Activated naive CD8-positive, alpha-beta T cell treated with anti-CD3 and anti-CD28 coated beads, Interleukin-2, amount 50 U/mL, for 16 hours (primary cell): ENCODE results near the gene SEC31B.
A peak's percentile ranks its signal among the peaks of the same experiment; 100 is the strongest.

Experiments used
- DNase-seq: peaks from one replicate; pipeline ENCODE4 v3.0.0-alpha.2; 2020; ENCODE audit warnings: low read depth, low spot score

Gene SEC31B

DNA sequence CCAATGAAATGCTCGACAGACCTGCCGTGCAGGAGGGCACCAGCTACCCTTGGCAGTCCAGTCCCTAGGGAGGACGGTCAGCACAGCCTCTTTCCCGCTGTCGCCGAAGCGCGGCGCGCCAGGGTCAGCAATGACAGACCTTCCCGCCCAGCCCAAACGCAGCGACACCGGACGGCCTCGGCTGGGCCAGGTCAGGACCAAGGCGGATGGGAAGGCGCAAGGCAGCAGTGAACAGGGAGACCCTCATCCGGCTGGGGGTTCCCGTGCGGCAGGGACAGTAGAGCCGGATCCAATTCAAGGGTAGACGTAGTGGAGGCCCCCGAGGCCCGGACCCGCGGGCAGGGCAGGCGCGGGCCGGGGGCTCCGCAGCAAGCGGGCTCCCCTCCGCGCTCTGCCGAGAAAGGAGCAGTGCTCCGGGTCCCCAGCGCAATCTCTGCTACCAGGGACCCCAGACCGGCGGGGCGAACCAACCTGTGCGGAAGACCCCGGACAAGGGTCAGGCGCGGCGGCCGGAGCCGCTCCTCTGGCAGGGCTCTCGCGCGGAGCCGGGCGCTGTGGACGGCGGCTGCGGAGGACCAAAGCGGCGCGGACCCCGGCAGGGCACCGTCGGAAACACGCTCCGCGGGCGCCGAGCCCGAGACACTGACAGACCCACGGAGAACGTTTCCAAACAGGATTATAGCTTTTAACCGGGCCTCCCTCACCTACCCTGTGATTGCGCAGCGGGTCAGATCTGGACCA lies at the start of gene SEC31B:
Gene SEC31B, minus strand, starts transcription at position 551 of the 741 bp plus-strand sequence. CDS start 2,909 bp downstream, outside the sequence.
- DNase-seq, result no peak

DNA sequence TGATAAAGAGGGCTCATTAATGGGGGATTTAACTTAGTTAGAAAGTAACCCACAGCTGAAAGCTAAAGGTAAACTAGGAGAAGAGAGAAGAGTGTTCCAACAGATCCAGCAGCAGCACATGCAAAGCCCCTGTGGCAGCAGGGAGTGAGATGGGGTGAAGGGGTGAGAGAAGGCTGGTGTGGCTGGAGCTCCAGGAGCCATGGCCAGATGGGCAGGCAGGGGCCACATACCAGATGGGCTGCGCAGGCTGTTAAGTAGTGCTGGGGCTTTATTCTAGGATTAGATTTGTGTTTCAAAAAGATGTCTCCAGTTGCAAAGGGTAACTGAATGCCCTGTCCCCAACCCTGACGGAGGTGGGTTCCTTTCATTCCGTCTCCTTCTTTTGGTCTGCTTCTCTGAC lies 49.3 kb upstream of the SEC31B start:
- no peak for DNase-seq

GRCh38 chr10:100567826-100568225 lies 48.2 kb upstream of the SEC31B start:
- DNase-seq, result no peak

- DNase-seq, result no peak
Observed at GRCh38 chr10:100567249-100567648, 47.6 kb upstream of the SEC31B start.

- no peak for DNase-seq
Observed at GRCh38 chr10:100566561-100566960, 46.9 kb upstream of the SEC31B start.

DNA sequence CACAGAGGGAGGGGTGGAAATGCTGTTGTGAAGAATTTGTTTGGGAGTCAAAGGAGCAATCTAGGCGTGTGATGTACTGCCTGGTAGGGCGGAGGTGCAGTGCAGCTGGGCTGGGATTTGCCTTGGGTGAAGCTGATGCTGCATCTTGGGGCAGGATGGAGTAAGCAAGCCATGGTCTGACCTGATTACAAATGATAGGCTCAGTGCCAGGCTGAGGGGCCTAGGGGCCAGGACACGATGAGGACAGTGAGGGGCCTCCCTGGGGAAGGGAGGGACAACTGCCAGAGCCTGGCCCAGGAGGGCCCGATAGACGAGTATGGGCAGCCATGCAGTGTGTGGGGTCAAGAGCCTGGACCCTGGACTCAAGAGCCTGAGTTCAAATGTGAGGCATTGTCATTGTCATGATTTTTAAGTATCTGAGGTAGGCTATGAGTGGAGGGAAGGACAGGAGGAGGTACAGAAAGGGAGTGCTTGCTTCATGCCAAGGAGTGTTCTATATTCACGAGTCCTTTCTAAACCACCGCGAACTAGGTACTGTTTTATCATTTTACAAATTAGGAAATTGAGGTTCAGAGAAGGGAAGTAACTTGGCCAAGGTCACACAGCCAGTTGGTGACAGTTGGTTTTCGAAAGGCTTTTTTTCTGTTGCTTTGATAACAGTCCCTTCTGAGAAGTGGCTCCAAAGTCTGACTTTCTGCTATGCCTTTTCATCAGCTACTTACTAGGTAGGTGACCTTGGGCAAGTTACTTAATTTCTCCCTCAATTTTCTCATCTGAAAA lies 45.7 kb upstream of the SEC31B start:
- no peak for DNase-seq

DNA sequence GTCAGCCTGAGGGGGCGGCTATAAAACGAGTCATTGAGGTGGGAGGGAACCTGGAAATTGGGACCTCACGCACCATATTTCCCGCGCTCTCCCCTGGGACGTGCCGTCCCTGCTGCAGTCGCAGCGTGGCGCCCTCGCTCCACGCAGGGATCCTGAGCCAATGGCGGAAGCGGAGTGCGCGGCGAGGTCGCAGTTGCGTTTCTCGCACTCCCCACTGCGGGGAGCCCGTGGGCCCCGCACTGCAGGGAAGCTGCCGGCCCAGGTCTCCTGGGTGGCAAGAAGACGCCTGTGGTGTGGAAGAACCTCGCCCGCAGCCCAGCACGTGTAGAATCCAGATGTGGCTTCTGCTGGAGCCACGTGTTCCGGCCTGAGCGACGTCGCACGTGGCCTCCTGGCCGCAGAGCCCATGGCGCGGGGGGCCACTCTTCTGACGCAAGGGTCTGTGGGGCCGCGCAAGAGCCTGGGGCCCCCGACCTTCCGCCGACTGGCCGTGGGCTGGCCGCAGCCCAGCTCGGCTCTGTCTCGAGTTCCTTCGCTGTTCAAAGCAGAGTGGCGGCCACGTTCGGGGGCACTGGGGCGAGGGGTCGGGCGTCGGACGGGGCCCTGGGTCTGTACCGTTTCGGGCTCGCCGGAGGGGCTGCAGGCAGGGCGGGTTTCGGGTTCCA lies 42.5 kb upstream of the SEC31B start:
- DNase-seq, result peak; percentile 54

DNA sequence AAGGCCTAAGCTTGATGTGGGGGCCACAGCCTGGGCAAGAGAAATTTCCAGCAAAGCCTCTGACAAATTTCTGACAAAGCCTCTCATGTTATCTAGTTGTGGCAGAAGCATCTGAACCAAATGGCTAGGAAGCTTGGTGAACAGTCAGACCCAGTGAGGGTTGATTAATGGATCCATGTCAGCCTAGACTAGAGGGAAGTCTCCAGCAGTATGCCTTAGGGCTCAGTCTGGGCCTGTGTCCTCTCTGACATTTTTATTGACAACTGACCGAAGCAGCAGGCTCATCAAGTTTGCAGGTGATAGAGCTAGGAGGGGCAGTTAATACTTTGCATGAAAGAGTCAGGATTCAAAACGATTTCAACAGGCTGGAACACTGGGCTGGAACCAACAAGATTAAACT lies 41.3 kb upstream of the SEC31B start:
- DNase-seq, result no peak

DNA sequence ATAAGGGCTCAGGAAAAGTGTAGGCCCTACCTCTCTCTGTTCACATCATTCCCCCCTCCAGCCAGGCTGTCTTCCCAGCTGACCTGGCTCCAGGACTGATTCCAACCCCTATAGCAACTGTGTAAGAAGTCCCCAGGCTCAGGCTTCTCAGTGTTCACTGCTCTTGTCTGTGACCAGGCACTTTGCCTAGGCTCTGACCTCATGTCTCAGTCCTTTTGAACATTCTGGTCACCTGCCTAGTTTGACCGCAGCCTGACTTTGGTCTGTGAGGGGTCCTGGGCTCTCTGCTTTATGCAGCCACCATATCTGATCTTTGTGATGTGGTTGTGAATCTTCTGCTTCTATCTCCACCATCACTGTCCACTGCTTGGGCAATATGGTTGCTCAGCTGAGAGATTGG lies 40.6 kb upstream of the SEC31B start:
- no peak for DNase-seq

DNA sequence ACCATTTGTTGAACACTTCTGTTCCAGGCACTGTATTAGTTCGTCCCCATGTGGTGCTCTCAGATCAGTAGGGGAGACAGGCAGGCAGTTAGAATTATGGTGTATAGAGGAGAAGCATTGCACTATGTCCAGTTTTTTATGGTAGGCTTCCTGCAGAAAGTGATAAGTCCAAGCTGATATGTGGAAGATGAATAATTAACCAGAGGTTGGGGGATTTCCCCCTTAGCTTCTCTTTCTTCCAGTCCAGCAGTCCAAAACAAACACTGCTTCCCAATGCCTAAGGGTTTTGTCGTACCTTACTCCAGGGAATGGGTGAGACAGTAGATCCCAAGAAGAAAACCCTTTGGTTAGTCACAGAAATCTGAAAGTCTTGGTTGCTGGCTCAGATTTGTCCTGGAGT lies 35.2 kb upstream of the SEC31B start:
- no peak for DNase-seq

GRCh38 chr10:100553929-100554328 lies 34.3 kb upstream of the SEC31B start:
- DNase-seq, result no peak

DNA sequence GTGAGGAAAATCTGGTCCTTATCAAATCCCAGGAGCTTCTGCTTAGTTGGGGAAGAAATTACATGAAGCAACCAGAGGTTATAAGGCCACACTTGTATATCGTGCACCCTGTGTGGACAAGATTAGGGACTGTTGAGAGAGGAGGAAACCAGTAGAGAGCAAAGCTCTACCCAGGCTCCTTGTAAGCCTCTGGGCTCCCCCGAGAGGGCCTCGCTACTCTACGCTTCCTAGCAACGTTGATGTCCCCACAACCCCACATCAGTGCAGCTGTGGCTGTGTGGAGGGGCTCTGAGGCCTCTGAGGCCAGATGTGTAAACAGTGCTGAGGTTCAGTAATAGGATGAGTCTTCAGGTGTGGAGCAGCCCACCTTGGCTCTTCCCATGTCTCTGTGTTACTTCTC lies 32.1 kb upstream of the SEC31B start:
- DNase-seq, result no peak

DNA sequence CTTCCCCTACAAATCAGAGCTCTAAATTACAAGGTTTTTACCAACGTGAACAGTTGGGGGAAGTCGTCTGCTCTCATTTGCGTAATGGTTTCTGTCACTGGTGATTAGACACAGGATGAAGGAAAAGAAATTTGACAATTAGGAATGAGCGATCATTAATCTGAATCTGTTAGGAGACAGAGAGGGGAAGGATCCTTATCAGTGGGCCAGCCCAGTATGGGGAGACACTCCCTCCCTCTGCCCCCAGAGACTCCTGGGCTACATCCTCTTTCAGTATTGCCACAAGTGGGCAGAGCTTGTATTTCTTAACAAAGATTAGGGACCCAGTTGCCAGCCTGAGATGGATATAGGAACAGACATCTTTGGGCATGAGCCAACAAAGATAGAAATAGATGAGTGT lies 31.5 kb upstream of the SEC31B start:
- DNase-seq, result no peak

- DNase-seq, result no peak
Observed at GRCh38 chr10:100544950-100545349, 25.3 kb upstream of the SEC31B start.

DNA sequence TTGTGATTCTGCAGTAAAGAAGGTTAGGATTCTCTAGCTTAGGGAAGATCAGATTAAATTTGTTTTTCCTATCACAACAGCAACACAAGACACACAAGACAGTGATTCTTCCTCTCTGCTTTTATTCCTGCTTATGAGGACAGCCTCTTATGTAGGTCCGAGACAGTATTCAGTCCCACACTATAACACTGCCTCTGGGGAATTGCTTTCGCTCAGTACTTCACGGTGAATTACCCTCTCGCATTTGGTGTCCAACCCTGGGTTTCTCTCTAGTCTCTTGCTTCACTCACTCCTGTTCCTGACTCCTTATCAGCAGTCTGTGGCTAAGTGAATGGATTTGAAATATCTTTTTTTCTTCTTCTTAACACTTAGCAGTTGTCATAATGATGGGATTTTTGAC lies 17.8 kb upstream of the SEC31B start:
- DNase-seq, result no peak

GRCh38 chr10:100535715-100536353 lies 16.2 kb upstream of the SEC31B start, which contains the start of gene HIF1AN:
HIF1AN (plus strand) TSS chr10:100535943; CDS start chr10:100535959, 16 bp downstream.
- DNase-seq, result peak; percentile 73

- no peak for DNase-seq
Observed at GRCh38 chr10:100535338-100535714, 15.7 kb upstream of the SEC31B start.

DNA sequence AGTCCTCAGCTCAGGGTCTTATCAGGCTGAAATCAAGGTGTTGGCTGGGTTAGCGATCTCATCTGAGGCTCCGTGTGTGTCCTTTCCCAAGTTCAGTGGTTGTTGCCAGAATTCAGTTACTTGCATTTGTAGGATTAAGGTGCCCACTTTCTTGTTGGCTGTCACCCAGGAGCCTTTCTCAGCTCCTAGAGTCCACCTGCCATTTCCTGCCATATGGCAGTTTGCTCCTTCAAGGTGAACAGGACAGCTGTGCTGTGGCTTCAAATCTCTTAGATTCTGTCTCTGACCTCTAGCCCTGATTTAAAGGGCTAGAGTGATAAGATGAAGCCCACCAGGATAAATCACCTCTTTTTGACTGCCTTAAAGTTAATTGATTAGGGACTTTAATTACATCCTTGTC lies 15.1 kb upstream of the SEC31B start:
- no peak for DNase-seq

- no peak for DNase-seq
Observed at GRCh38 chr10:100531761-100532160, 12.1 kb upstream of the SEC31B start.

DNA sequence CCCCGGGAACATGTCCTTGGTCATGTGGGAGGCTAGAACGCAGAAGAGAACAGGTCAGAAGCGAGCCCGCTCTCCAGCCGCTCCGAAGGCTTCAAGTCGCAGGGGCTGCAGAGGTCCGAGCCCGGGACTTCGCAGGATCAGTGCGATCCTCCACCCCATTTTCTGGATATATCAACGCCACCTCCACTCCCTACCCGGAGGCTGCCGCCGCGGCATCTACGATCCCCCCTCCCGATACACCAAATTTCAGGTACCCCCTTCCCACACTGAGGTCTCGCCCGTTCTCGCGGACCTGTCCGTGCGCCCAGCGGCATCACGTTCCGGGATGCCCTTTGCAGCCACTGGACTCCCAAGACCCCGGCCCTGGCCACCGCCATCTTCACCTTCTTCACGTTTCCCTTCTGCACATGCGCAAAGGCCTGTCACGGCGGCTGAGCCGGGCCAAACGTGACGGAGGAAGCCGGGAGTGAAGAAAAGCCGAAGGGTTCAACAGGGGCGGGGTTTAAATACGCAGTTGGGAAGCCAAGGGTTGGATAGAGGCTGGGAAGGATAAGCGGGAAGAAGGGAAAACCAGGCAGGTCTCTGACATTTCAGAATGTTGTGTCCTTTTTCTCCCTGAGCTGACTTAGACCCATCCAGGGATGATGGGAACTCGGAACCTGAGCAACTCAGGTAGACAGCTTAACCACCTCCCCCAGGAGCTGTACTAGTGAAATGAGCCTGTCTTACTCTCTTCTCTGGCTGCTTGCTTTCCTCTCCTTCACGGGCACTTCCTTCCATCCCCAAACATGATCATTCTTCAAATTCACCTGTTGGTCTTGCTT lies 10.0 kb upstream of the SEC31B start, which contains the start of gene NDUFB8:
Gene NDUFB8, minus strand, starts transcription at position 397 of the 824 bp plus-strand sequence. Its CDS starts 20 bp downstream, at position 377.
- peak; percentile 63 for DNase-seq

GRCh38 chr10:100528921-100529474 lies 9.3 kb upstream of the SEC31B start:
- no peak for DNase-seq
